ENCODE measurements around the gene MYO16.
"Not testable (repeated sequence)": the region's sequence is repeated elsewhere in the genome, so short reads cannot be mapped to it uniquely, and the experiment has no call there.

Gene MYO16

GRCh38 chr13:108967371-108967770, 338.0 kb downstream of the MYO16 start:
- no peak for DNase-seq (ENCODE audit: low read depth in 4 of 4, low spot score in 1 of 4)

DNA sequence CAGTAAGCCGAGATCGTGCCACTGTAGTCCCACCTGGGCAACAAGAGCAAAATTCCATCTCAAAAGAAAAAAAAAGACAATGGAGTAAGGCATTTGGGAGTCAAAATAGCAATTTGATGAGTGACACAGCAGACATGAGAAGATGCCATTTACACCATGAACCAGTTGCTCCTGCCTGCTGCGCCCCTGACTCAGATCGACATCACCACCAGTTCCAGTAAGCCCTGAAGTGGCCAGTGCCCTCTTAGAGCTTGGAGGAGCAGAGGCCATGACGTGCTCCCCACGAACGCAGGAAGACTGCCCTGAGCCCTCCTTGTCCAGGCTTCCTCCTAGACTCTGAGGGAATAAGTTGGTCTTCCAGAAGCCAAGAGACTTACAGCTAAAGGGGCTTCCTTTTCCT, 339.2 kb downstream of the MYO16 start:
- DNase-seq (ENCODE audit: low read depth in 4 of 4, low spot score in 1 of 4), result no peak

DNA sequence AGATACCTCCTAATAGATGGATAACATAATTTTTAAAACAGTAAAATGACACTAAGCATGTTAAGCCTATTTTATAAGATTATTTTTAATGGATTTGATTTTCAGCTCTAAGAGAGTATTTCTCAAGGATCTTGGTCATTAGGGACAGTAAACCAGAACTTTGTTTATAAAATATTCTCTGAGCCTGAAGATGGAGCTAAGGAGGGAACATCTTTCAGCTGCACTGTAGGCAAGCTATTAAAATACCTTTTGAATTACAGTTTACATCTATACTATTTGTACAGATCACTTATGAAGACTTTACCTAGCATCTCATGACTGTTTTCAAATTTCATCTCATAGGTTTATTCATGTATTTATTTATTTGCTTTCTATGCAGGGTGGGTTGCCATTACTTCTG, 345.3 kb downstream of the MYO16 start:
- DNase-seq (ENCODE audit: low read depth in 4 of 4, low spot score in 1 of 4), result no peak

DNA sequence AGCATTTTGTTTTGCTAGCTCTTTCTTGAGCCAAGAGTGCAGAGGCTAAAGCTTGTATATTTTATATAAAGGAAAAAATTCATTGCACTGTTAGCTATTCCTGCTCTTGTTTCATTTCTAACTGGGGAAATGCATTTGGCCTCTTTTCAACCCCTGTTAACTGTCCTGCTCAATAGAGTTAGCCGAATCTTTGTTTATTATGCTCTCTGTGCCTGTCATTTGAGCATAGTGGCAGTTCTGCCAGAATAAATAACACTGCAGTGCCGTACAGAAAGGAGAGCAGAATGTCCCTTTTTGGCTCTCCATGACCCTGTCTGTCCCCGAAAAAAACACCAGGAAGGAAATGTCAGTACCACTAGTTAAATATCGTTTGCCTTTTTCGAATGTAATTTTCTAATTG, 350.8 kb downstream of the MYO16 start:
- no peak for DNase-seq (ENCODE audit: low read depth in 4 of 4, low spot score in 1 of 4)

GRCh38 chr13:108981407-108981806, 352.0 kb downstream of the MYO16 start:
- DNase-seq (ENCODE audit: low read depth in 4 of 4, low spot score in 1 of 4), result no peak

GRCh38 chr13:108983273-108983672, 353.9 kb downstream of the MYO16 start:
- no peak for DNase-seq (ENCODE audit: low read depth in 4 of 4, low spot score in 1 of 4)

GRCh38 chr13:108984251-108984920, 355.0 kb downstream of the MYO16 start:
- DNase-seq (ENCODE audit: low read depth in 4 of 4, low spot score in 1 of 4), result no peak

- DNase-seq (ENCODE audit: low read depth in 4 of 4, low spot score in 1 of 4), result no peak
Measured at GRCh38 chr13:108985166-108985565, 355.8 kb downstream of the MYO16 start.

- DNase-seq (ENCODE audit: low read depth in 4 of 4, low spot score in 1 of 4), result no peak
Measured at GRCh38 chr13:108987517-108987916, 358.1 kb downstream of the MYO16 start.

DNA sequence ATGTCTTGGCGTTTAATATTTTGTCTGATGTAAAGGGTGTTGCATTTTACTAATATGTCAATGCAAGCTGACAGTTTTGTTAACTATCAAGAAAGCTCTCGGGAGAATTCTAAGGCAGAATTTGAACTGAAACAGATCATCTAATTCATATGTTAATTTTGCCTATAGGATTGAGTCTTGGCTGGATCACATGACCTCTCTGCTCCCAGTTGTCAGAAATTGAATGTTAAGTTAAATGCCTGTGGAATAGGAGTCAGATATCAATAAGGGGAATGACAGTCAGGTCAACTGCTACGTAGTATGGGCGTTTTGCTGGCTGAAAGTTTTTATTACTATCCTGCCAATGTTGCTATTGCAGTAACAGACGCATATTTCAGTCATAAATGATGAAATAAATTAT, 358.5 kb downstream of the MYO16 start:
- DNase-seq (ENCODE audit: low read depth in 4 of 4, low spot score in 1 of 4), result no peak

- not testable (repeated sequence) for DNase-seq (ENCODE audit: low read depth in 4 of 4, low spot score in 1 of 4)
Measured at GRCh38 chr13:108991416-108991815, 362.0 kb downstream of the MYO16 start.

GRCh38 chr13:108993346-108993745, 363.9 kb downstream of the MYO16 start:
- DNase-seq (ENCODE audit: low read depth in 4 of 4, low spot score in 1 of 4), result no peak

DNA sequence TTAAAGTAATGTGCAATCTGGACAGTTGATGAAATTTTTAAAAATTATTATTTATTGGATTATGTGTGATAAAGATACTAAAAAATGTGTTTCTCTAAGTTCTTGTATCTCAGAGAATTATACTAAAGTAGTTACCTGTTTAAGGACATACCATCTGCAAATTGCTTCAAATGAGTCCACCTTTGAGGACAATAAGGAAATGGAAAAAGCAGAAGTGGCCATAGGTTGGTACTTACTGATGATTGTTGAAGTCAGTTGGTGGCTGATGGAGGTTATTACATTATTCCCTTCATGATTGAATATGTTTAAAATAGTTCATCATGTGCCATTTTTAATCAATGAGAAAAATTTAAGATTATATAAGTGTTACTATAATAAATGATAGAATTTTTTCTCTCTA, 367.0 kb downstream of the MYO16 start:
- DNase-seq (ENCODE audit: low read depth in 4 of 4, low spot score in 1 of 4), result no peak

DNA sequence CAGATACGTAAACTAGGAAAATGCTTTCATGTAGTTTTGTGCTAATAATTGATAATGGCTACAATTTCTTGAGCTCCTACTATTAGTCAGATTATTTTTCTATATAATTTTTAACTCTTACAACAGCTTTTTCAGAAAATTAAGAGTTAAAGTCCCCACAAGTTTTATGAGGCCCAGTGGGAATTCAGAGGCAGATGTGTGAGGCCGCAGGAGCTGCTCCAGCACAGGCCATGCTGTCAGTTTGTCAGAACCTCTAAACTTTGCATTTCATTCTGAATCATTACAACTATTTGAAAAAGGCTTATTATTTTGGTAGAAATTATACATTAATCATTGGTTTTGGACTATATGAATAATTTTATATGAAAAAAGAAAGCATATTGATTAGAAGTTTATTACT, 370.8 kb downstream of the MYO16 start:
- DNase-seq (ENCODE audit: low read depth in 4 of 4, low spot score in 1 of 4), result no peak

- no peak for DNase-seq (ENCODE audit: low read depth in 4 of 4, low spot score in 1 of 4)
Measured at GRCh38 chr13:109002934-109003333, 373.5 kb downstream of the MYO16 start.

DNA sequence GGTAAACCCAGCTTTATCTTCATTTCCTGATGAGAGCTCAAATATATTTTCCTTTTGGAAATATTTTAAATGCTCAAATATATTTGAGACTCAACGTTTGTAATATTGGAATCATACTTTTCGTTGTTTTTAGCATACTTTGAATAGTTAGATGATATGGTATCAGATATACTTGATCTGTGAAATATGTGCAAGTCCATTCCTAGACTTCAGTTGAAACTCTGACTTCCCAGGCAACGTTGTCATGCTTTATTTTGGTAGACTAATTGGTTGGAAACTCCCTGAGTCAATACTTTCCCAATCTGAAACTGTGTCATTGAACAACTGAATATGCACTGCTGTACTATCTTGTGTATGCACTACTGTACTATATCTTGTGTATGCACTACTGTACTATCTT, 378.5 kb downstream of the MYO16 start:
- no peak for DNase-seq (ENCODE audit: low read depth in 4 of 4, low spot score in 1 of 4)

DNA sequence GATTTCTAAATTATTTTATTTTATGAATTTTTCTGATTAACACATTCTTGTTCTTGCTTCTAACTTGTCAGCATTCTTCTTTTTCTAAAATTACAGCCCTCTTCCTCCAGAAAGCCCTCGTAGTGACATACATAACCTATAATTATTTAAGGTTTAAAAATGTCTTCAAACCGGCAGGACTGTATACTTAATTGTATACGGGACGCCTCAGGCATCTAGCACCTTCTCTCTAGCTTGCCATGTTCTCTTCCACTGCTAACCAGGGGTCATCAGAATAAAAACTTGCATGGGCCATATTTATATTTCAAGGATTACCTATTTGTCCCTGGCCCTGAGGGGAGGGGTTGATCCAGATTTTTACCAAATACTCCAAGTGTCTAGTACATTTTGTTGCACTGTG, 380.3 kb downstream of the MYO16 start:
- DNase-seq (ENCODE audit: low read depth in 4 of 4, low spot score in 1 of 4), result no peak

GRCh38 chr13:109010912-109011311, 381.5 kb downstream of the MYO16 start:
- no peak for DNase-seq (ENCODE audit: low read depth in 4 of 4, low spot score in 1 of 4)

DNA sequence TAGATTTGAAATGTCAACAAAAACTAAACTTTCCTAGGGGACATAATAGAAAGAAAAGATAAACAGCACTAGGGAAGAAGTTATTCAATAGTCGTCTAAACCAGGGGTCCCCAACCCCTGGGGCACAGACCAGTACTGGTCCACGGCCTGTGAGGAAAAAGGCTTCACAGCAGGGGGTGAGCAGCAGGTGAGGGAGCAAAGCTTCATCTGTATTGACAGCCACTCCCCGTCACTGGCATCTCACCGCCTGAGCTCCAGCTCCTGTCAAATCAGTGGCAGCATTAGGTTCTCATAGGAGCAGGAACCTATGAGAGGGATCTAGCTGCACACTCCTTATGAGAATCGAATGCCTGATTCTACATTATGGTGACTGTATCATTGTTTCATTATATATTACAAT, 382.7 kb downstream of the MYO16 start:
- DNase-seq (ENCODE audit: low read depth in 4 of 4, low spot score in 1 of 4), result no peak

DNA sequence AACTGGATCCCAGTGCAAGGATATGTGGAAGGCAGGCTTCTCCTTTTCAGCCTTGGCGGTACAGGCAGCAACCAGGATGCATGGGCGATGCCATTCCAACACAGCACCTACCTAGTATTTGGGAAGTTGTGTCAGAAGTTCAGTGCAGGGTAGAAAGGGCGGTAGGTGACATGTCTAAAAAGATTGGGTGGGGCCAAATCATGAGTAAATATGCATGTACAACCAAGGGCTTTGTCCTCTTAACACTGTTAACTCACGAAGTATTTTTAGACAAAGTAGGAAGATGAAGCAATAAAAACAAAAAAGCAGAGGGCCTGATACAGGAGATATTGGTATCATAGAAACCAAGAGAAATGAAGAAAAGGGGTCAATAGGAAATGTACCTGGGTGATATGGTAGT, 392.1 kb downstream of the MYO16 start:
- no peak for DNase-seq (ENCODE audit: low read depth in 4 of 4, low spot score in 1 of 4)

DNA sequence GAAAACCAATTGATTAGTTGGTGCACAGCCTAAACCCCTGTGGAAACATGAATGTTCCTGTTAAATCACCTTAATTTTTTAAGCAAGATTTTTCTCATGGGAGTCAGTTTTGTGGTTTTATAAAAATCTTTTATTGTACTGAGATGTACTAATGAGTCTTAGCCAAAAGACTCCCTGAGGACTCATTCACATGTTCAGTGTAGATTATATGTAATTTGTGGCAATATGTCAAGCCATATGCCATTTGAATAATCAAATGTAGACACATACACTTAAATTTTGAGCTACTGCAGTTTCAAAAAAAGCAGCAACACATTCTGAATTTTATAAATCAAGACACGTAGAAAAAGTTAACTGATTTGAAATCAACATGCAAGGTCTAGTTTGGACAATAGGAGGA, 395.2 kb downstream of the MYO16 start:
- no peak for DNase-seq (ENCODE audit: low read depth in 4 of 4, low spot score in 1 of 4)

GRCh38 chr13:109026266-109026665, 396.9 kb downstream of the MYO16 start:
- no peak for DNase-seq (ENCODE audit: low read depth in 4 of 4, low spot score in 1 of 4)

DNA sequence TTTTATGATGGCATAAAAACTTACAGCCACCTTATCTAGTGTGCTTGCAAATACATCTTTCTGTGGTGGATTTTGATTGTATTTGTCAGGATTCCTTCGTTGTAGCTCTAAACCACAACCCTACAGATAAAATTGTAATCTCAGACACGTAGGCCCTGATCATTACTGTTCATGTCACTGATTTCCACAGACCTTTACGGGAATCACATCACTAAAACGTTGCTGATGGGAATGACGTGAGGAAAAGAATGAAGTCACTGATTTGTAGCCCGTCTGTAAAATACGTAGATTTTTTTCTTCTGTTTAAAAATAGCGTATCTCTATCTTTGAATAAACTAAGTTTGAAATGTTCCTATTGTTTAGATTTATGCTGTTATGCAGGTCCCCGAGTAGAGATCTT, 399.2 kb downstream of the MYO16 start:
- no peak for DNase-seq (ENCODE audit: low read depth in 4 of 4, low spot score in 1 of 4)

DNA sequence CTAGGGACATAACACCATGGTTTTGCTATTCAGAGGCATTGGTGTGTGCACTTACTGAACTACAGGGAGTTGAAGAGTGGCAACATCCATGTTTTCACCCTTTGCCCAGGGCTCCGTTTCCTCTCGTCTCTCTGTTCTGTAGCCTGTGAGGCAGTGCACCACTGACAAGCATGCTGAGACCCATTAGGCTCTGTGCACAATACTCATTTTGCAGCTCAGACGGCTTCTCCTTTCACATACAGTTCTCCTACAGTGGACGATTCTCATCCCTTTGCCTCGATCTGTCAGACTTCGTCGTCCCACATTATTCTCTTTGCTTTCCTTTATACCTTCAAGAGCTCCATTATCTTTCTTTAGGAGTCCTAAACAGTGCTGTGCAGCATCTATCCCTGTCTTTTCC, 403.7 kb downstream of the MYO16 start:
- DNase-seq (ENCODE audit: low read depth in 4 of 4, low spot score in 1 of 4), result no peak
